MCF 10A (cell line): ENCODE measurements around the gene HSPBP1. TPM values are rescaled to one million over a fixed set of nuclear protein-coding genes. Genes with fewer than 3 reads are reported as not detected.

Source experiments
- BruUV-seq: library from RNA; stranded (reverse); fragments of 400-500 nt; replicated peaks from 2 replicates; lab custom pipeline; 2021; lab: Mats Ljungman, UMichigan
- CTCF ChIA-PET: fragments of 300-600 bp; sonication (Branson Sonifier 250); formaldehyde crosslinking; extraction: SDS; loops from one replicate; lab custom pipeline; 2021; ENCODE audit warnings: antibody characterized with exemption, inconsistent platforms; lab: Yijun Ruan, JAX
- POLR2A ChIA-PET: fragments of 300-600, 350-650 bp; sonication (Branson Sonifier 250); formaldehyde crosslinking; extraction: SDS; loops from one replicate; lab custom pipeline; 2020; ENCODE audit warnings: antibody characterized with exemption, inconsistent platforms; lab: Yijun Ruan, JAX
- DNase-seq: peaks from one replicate; pipeline ENCODE4 v3.0.0-alpha.2; 2018; ENCODE audit not compliant: unreplicated experiment
- H3K27ac Mint-ChIP-seq: one replicate; pipeline ENCODE4 v1.8.0; 2022; ENCODE audit warnings: mild to moderate bottlenecking, low read depth, mixed read lengths; ENCODE audit not compliant: unreplicated experiment
- H3K27me3 Mint-ChIP-seq: one replicate; pipeline ENCODE4 v1.8.0; 2022; ENCODE audit warnings: mixed read lengths; ENCODE audit not compliant: insufficient read depth, unreplicated experiment
- H3K36me3 Mint-ChIP-seq: one replicate; pipeline ENCODE4 v1.8.0; 2022; ENCODE audit warnings: mild to moderate bottlenecking, moderate library complexity, mixed read lengths; ENCODE audit not compliant: insufficient read depth, unreplicated experiment
- H3K4me1 Mint-ChIP-seq: one replicate; pipeline ENCODE4 v1.8.0; 2022; ENCODE audit warnings: mixed read lengths; ENCODE audit not compliant: insufficient read depth, unreplicated experiment
- H3K4me3 Mint-ChIP-seq: one replicate; pipeline ENCODE4 v1.8.0; 2022; ENCODE audit warnings: mild to moderate bottlenecking, moderate library complexity, mixed read lengths; ENCODE audit not compliant: unreplicated experiment
- H3K9me3 Mint-ChIP-seq: one replicate; pipeline ENCODE4 v1.8.0; 2022; ENCODE audit warnings: mixed read lengths; ENCODE audit not compliant: unreplicated experiment
- CTCF ChIP-seq: fragments of 200-600 bp; IDR thresholded peaks from one replicate; pipeline ENCODE4 v1.8.0; 2022; ENCODE audit warnings: antibody characterized with exemption, mild to moderate bottlenecking; ENCODE audit not compliant: unreplicated experiment
- intact Hi-C: fragments of 100-400 bp; cut with micrococcal nuclease; formaldehyde crosslinking; loops from 2 replicates; pipeline ENCODE4 v1.14.1; 2022
- total RNA-seq: library from RNA; stranded (reverse); gene quantifications from 2 replicates; pipeline ENCODE4 v1.2.3, GENCODE V29; 2022

Gene HSPBP1
- total RNA-seq, 1 experiment from 2014 or later: 53.1 TPM

GRCh38 chr19:55305983-55306562 lies 26.2 kb upstream of the HSPBP1 start:
- CTCF ChIA-PET: interaction anchor here (0.6 to 2.4 kb wide), 7 partner anchors 9 to 347 kb away, joined by 3 to 11 read pairs (median 3); partner anchors contain the start of gene KMT5C
- no peaks in the 10 kb centered on the region for H3K4me1 Mint-ChIP-seq

GRCh38 chr19:55305491-55305890 lies 25.6 kb upstream of the HSPBP1 start:
- peak; percentile 46 for DNase-seq
- POLR2A ChIA-PET: interaction anchor here (0.7 to 1.4 kb wide), 4 partner anchors 28 to 81 kb away, joined by 3 to 6 read pairs (median 3); partner anchors contain the start of gene TMEM238
- Mint-ChIP-seq H3K36me3 (peaks cover 4% of the 10 kb centered on the region), H3K27me3 (no peaks in the 10 kb centered on the region), H3K27ac (no peak overlapping the region), H3K4me3 (no peak overlapping the region), H3K4me1 (no peaks in the 10 kb centered on the region), H3K9me3 (no peaks in the 10 kb centered on the region)
- CTCF ChIA-PET: interaction anchor here (1.1 to 2.4 kb wide), 5 partner anchors 8 to 162 kb away, joined by 3 to 11 read pairs (median 3); partner anchors contain the start of gene KMT5C
- no peak for TF ChIP-seq CTCF
- intact Hi-C loops: no loop called here
- BruUV-seq: no TSS peak

More at GRCh38 chr19:55305983-55306562, 26.2 kb upstream of the HSPBP1 start:
- intact Hi-C loops: no loop called here
- TF ChIP-seq CTCF: no peak
- no peak overlapping the region for H3K27ac Mint-ChIP-seq
- peaks cover 5% of the 10 kb centered on the region for H3K36me3 Mint-ChIP-seq
- BruUV-seq: no TSS peak
- POLR2A ChIA-PET: interaction anchor here (0.7 to 1.4 kb wide), 3 partner anchors 27 to 80 kb away, joined by 3 to 6 read pairs (median 3); partner anchors contain the start of gene TMEM238
- DNase-seq: no peak
- no peaks in the 10 kb centered on the region for H3K27me3 Mint-ChIP-seq
- H3K4me3 Mint-ChIP-seq: no peak overlapping the region
- H3K9me3 Mint-ChIP-seq: no peaks in the 10 kb centered on the region

GRCh38 chr19:55304980-55305379 lies 25.1 kb upstream of the HSPBP1 start:
- ChIA-PET POLR2A (interaction anchor here (1.2 to 1.4 kb wide), 2 partner anchors 34 to 82 kb away, joined by 3 read pairs; no protein-coding TSS in a partner anchor), CTCF (interaction anchor here (2.4 kb wide), 1 partner anchor 34 kb away, joined by 11 read pairs; the partner anchor contains the start of gene KMT5C)
- H3K27me3 Mint-ChIP-seq: no peaks in the 10 kb centered on the region
- BruUV-seq: no TSS peak
- intact Hi-C loops: loop anchor here (1.0 kb wide), 1 partner anchor 80 kb away; the partner anchor contains the start of gene RPL28
- no peak overlapping the region for H3K4me3 Mint-ChIP-seq
- TF ChIP-seq CTCF: no peak
- DNase-seq: no peak
- H3K36me3 Mint-ChIP-seq: no peaks in the 10 kb centered on the region
- H3K9me3 Mint-ChIP-seq: no peaks in the 10 kb centered on the region
- no peaks in the 10 kb centered on the region for H3K4me1 Mint-ChIP-seq
- no peak overlapping the region for H3K27ac Mint-ChIP-seq

GRCh38 chr19:55304279-55304978 lies 24.5 kb upstream of the HSPBP1 start:
- no peaks in the 10 kb centered on the region for H3K36me3 Mint-ChIP-seq
- H3K27me3 Mint-ChIP-seq: no peaks in the 10 kb centered on the region
- intact Hi-C loops: loop anchor here (1.0 kb wide), 1 partner anchor 81 kb away; the partner anchor contains the start of gene RPL28
- no peaks in the 10 kb centered on the region for H3K4me1 Mint-ChIP-seq
- no peak overlapping the region for H3K27ac Mint-ChIP-seq
- H3K9me3 Mint-ChIP-seq: no peaks in the 10 kb centered on the region
- POLR2A ChIA-PET: interaction anchor here (1.2 kb wide), 1 partner anchor 34 kb away, joined by 3 read pairs; no protein-coding TSS in a partner anchor
- DNase-seq: peak; percentile 68
- TF ChIP-seq CTCF: no peak
- no peak overlapping the region for H3K4me3 Mint-ChIP-seq
- CTCF ChIA-PET: interaction anchor here (2.4 to 4.2 kb wide), 2 partner anchors 12 to 35 kb away, joined by 11 to 50 read pairs; partner anchors contain the start of gene KMT5C
- BruUV-seq: no TSS peak
